HG02870 (cell line): Measurements from ENCODE around the gene TXN2.
"Not testable (repeated sequence)": the region's sequence is repeated elsewhere in the genome, so short reads cannot be mapped to it uniquely, and the experiment has no call there.

ENCODE experiments used
- ATAC-seq: cut with Tn5 transposase; IDR thresholded peaks from one replicate; pipeline ENCODE4 v1.9.1; 2021; ENCODE audit warnings: mild to moderate bottlenecking, moderate library complexity; ENCODE audit not compliant: unreplicated experiment

The TXN2 gene

DNA sequence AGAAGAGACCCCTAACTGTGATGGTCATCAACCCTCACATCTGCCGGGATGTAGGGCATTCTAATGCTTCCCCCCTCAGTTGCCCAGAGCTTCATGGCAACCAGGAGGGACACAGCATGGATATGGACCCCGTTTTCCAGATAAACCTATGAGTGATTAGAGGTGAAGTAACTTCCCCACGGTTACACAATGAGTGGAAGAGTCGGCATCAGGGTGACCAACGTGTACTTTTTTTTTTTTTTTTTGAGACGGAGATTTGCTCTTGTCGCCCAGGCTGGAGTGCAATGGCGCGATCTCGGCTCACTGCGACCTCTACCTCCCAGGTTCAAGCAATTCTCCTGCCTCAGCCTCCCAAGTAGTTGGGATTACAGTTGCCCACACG lies 25.0 kb downstream of the TXN2 start:
- ATAC-seq, result no peak

DNA sequence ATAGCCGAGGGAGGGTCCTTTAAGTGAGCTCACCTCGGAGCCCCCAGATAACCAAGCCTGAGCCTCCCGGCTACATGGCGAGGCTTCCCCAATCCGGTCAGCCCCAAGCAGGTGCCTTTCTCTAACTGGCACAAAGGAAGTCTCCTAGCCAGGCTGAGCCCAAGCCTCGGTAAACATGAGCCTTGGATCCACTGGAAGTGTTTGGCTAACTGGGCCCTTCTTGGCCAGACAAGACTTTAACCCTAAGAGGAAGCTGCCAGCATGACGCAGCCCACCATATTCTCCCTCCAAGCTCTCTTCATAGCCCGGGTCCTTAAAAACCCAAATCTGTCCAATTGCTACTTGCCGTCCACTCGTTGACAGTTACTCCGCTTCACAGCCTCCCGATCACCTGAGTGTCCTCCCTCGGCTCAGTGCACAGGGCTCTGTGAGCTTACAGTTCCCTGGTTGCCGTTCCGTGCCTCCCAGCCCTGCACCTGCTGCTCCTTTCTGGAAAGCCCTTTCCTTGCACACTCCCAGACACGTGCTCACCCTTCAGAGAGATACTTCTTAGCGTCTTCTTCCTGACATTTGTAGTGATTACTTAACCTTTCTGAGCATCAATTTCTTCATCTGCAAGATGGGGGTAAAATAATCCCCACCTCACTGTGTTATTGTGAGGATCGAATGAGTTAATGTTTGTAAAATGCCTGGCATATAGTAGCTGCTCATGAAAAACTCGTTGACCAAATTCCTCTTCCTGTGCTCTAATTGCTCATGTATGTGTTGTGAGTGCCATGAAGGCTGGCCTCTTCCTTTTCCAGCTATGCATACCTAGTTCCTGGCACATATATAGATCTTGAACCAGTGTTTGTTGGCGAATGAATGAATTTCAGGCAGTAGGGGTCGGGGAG lies 25.6 kb downstream of the TXN2 start:
- no peak for ATAC-seq

DNA sequence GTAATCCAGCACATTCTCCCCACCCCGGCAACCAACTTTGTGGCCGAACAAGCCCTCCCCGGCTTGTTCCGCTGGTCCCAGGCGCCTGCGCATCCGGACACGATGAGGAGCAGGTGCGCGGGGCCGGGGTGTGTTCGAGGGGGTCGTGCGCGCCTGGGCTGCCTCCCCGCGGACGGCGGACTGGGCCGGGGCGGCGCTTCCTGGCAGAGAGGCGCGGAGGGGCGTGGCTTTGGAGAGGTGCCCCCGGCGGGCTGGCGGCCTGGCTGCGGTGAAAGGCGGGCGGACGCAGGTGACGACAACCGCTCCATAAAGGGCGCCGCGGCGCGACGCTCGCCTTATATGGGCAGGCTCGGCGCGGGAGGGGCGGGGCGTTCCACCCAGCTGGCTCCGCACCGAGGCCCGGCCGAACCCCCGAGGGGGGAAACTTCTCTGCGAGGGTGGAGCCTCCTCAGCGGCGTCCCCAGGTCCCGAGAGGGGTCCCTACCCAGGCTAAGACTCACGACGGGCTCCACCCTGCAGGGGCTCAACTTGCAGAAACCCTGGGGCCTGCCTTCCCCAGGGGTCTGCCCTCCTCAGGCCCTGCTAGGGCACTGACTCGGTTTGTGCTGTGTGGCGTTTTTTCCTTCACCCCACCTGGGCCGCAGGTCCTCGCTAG lies 26.4 kb downstream of the TXN2 start:
- ATAC-seq, result peak; percentile 53

DNA sequence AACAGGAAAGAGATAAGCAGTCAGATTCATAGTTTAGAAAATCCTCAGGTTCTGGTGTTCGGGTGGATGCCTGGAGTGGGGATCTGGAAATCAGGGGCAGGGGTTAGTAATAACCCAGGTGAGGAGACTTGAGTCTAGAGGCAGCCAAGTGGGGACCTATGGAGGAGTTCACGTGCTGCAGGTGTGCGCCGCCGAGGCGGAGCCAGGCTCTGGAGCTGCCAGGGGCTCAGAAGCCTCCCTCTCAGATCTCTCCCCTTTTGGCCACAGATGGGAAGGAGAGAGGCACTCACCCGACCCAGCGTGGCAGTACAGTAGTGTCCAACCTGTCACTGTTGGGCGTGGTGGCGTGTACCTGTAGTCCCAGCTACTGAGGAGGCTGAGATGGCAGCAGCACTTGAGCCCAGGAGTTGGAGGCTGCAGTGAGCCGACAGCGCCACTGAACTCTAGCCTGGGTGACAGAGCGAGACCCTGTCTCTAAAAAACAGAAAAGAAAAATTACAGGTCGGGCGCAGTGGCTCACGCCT lies 27.5 kb downstream of the TXN2 start:
- ATAC-seq, result no peak

DNA sequence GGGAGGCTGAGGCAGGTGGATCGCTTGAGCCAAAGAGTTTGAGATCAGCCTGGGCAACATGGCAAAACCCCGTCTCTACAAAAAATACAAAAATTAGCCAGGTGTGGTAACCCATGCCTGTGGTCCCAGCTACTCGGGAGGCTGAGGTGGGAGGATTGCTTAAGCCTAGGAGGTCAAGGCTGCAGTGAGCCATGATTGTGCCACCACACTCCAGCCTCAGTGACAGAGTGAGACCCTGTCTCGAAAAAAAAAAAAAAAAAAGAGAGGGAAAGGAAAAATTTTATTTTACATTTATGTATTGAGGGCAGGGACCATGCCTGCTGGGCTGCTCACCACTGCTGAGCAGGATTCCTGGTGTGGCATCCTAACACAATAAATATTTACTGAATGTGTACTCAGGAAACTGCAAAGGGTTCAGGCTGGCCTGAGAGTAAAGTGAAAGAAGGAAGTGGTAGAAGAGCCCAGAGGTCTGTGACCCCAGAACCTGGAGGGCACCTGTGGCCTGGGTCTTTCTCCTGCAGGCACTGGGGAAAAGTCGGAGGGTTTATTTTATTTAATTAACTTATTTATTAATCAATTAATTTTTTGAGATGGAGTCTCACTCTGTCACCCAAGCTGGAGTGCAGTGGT lies 28.3 kb downstream of the TXN2 start:
- ATAC-seq, result not testable (repeated sequence)

DNA sequence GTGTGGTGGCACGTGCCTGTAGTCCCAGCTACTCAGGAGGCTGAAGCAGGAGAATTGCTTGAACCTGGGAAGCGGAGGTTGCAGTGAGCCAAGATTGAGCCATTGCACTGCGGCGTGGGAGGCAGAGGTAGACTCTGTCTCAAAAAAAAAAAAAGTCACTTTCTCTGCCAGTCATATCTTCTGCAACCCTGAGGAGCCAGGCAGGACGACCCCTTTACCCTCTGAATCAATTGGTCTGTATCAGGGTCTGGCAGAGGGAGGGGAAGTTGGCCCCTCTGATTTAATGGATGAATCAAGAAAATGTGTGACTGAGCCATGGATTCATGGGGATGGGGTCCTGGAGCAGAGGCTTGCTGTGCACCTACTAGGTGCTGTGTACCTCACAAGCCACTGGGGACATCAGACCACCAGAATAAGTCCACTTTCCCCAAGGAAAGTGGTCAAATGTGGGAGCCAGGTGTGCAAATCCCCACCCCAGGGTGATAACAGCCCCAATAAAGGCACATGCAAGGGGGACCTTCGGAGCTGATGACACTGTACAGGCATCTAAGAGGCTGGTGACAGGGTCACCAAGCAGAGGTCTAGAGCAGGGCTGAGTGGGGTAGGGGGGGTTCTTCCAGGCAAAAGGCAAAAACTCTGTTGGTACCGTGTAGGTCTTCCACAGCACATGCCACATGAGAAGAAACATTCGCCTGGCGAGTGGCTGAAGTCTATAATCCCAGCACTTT lies 29.0 kb downstream of the TXN2 start:
- no peak for ATAC-seq

DNA sequence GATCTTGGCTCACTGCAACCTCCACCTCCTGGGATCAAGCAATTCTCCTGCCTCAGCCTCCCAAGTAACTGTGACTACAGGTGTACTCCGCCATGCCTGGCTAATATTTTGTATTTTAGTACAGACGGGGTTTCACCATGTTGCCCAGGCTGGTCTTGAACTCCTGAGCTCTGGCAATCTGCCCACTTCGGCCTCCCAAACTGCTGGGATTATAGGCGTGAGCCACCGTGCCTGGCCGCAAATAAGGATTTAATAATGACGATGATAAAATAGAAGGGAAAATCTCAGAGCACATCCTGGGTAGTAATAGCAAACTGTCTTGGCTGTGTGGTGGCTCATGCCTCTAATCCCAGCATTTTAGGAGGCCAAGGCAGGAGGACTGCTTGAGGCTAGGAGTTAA lies 30.5 kb downstream of the TXN2 start:
- not testable (repeated sequence) for ATAC-seq

DNA sequence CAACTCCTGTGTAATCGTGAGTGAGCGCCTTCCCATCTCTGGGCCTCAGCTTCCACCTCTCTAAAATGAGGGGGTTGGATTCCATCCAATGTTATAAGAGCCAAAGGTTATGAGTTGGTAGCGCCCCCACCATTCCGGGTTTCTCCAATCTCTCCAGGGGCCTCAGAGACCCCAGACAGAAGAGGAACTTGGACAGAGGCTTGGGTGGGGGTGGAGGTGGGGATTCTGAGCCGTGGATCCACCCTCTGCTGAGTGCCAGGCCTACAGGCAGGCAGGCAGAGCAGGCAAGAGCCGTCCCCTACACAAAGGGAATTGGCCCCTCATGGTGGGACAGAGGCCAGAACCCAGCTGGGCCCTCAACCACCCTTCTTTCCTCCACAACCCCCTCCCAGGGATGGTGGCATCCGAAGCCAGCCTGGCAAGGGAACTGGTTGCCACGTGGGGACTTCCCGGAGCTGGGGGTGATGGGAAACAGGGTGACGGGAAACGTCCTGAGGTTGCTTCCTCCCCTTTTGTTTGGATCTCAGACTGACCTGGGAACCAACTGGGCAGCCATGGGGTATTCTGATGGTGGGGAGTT lies 31.8 kb downstream of the TXN2 start:
- no peak for ATAC-seq

DNA sequence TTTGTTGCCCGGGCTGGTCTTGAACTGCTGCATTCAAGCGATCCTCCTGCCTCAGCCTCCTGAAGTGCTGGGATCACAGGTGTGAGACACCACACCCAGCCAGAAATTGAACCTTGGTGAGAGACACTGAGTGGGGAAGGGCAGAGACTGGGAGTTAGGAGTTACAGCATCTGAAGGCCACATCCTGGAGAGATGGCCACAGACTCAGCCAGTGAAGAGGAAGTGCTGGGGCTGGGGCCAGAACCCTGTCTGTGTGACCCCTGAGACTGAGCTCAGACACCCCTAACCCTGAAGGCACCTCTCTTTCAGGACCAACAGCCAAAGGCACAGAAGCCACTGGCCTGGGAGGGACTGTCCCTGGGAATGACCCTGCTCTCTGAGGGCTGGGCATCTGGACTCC lies 33.8 kb downstream of the TXN2 start:
- ATAC-seq, result no peak

DNA sequence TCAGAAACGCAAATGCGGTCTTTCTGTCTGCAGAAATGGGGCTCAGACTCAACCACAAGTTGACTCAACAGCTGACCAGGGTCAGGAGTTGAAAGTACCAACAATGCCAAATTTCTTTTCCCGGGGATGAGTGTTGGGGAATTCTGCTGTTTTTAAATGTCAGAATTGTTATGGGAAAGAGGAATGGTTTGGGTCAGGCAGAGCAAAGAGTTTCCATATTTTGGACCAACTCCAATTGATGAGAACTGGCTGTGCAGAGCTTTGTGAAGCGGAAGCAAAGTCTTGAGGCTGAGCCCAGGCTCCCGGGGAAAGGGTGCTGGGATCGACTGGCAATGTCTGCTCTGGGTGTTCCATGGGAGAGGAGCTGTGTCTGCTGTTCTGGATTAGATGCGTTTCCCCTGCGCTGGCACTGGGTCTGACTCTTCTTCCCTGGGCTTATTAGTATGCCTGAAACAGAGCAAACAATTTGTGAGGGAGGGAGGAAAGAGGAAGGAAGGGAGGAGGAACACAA lies 36.2 kb downstream of the TXN2 start:
- no peak for ATAC-seq

DNA sequence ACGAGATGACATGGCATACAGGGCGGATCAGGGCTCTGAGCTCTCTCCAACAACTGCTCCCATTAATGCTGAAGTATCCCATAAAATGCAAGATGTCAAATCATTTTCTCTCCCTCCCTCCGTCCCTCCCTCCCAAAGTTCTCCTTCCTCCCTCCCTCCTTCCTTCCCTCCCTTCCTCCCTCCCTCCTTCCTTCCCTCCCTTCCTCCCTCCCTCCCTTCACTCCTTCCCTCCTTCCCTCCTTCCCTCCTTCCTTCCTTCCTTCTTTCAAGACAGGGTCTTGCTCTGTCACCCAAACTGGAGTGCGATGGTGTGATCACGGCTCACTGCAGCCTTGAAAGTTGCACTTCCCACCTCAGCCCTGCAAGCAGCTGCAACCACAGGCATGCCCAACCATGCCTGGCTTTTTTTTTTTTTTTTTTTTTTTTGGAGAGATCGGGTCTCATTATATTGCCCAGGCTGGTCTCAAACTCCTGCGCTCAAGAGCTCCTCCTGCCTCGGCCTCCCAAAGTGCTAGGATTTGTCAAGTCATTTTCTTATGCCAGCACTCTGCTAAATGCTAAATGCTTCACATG lies 38.2 kb downstream of the TXN2 start:
- ATAC-seq, result no peak

DNA sequence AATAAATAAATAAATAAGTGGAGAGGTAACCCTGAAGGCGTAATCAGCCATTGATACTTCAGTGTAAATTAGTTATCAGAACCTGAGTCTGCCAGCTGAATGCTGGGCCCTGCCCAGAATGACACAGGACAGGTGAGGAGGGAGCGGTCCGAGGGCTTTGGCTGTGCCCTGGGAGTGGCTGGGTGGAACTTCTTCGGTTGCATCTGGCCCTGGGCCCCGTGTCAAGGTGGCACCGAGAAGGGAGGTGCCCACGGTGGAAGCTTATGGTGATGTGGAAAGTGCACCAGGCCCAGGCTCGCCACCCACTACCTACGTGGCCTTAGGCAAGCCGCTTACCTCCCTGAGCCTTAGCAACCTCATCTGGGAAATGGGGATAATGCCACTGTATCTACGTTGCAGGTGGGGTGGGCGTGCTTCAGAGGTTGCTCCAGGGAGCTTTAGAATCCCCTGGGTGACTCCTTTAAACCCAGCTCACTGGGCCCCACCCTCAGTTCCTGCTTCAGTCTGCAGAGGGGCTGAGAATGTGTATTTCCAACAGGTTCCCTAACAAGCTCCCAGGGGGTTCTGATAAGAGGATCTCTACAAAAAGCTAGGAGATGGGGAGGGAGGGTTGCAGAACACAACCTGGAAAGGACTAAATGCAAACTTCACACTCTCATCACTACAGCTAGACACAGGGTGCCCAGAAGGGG lies 38.8 kb downstream of the TXN2 start:
- no peak for ATAC-seq

DNA sequence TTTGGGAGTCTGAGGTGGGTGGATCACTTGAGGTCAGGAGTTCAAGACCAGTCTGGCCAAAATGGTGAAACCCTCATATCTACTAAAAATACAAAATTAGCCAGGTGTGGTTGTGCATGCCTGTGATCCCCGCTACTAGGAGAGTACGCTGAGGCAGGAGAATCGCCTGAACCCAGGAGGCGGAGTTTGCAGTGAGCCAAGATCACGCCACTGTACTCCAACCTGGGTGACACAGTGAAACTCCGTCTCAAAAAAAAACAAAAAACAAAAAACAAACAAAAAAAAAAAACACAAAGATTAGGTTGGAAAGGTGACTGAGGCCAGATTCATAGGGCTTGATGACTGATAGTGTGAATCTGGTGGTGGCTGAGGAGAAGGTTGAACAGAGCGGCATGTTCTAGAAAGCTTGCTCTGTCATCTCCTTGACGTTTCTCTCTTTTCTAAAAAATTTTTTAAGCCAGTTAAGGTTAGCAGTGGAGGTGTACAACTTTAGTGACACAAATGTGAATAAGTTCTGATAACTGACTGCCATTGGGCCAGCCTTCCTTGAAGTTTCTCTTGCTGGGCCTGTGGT lies 40.9 kb downstream of the TXN2 start:
- ATAC-seq, result no peak

DNA sequence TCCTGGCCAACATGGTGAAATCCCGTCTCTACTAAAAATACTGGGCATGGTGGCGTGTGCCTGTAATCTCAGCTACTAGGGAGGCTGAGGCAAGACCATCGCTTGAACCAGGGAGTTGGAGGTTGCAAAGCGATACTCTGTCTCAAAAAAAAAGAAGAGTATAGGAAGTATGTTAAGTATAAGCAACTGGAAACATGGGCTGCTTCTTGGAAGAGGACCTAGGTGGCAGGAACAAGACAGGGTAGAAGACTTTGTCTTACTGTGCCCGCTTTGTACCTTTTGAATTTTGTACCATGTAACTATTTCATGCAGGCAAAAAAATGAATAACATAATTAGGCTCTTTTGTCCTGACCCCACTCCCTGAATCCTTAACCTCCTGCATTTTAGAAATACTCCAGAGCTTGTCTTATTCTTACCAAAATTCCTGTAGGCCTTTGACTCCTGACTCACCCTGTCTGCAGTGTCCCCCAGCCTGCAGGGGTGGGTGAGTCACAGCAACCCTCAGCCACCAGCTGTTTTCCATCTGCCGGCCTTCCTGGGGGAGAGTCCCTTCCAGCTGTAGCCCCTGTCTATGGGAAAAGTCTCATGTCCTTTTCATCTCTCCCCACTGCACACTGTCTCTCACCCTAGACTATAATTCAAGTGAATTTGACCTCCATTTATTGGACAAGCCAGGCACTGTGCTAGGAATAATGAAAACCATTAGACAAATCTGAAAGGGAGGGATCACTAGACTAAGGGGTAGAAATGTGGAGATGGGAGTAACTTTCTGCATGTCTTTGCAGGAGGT lies 41.8 kb downstream of the TXN2 start:
- ATAC-seq, result no peak

DNA sequence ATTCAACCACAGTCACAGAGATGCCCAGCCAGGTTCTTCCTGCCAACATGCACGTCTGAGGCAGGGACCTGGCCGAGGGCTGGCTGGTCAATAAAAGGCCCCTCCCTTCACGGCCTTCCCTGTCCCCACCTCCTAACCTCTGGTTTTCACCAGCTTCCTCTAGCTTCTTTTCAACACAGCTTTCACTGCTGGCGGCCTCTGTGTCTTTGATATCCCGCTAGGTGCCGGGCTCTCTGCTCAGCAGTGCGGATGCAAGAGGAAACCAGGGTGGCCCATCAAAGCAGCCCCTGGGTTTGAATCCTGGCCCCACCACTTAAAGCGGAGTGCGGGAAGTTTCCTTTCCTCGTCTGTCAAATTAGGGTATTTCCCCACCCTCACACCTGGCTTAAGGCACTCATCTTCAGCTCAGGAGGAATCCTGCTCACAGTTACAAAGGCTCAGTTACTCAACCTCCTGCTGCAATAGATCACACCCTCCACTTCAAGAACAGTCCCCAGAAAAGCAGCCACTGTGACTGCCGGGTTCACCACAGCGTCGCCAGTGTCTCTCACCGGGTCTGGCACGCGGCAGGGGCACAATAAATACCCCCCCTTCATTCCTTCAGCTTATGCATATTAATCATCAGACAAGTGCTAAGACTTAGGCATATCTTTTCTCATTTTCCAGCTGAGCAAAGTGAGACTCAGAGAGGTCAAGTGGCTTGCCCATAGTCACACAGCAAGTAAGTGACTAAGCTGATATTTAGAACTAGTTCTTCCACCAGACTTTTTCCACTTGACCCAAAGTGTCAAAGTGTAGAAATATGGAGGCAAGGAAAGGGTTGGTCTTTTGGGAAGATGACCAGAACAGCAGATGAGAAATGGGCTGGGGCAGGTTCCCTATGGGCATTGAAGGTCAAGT lies 45.7 kb downstream of the TXN2 start:
- ATAC-seq, result peak; percentile 51

DNA sequence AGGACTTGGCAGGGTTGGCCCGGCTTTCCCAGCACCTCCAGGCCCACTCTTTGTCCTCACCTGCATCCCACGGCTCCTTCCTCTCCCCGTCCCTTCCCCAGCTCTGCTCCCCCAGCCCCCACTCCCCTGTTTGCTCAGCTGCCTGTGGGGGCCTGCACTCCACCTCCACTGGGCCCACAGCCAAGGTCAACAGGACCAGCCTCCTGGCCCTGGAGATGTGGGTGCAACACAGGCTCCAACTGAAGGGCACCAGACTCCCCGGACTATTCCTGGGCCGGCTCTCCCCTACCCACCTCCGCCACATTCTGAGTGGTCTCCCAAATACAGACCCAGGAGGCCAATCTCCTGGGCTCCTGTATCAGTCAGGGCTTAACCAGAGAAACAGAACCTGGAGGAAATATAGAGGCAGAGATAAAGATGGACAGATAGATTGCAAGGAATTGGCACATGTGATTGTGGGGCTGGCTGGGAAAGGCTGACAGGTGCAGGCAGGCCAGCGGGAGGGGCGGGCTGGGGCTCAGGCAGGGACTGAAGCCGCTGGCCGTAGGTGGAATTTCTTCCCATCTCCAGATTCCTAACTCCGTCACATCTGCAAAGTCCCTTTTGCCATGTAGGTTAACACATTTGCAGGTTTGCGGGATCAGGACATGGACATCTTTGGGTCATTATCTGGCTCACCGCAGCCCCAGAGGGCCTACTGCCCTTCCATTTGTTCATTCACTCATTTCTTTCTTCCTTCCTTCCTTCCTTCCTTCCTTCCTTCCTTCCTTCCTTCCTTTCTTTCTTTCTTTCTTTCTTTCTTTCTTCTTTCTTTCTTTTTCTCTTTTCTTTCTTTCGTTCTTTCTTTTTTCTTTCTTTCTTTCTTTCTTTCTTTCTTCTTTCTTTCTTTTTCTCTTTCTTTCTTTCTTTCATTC lies 47.9 kb downstream of the TXN2 start:
- no peak for ATAC-seq
